Prostate gland (tissue), 1 donor: ENCODE data around the gene C2orf42.

ENCODE experiments used
- POLR2A ChIP-seq: fragments of 450-650 bp; IDR thresholded peaks from one replicate; pipeline ENCODE4 v1.6.1; 2016; ENCODE audit warnings: antibody characterized with exemption, mild to moderate bottlenecking
- POLR2AphosphoS5 ChIP-seq: sonication (generic); formaldehyde crosslinking; IDR thresholded peaks from one replicate; pipeline ENCODE4 v1.6.1; 2017; ENCODE audit warnings: antibody characterized with exemption

DNA sequence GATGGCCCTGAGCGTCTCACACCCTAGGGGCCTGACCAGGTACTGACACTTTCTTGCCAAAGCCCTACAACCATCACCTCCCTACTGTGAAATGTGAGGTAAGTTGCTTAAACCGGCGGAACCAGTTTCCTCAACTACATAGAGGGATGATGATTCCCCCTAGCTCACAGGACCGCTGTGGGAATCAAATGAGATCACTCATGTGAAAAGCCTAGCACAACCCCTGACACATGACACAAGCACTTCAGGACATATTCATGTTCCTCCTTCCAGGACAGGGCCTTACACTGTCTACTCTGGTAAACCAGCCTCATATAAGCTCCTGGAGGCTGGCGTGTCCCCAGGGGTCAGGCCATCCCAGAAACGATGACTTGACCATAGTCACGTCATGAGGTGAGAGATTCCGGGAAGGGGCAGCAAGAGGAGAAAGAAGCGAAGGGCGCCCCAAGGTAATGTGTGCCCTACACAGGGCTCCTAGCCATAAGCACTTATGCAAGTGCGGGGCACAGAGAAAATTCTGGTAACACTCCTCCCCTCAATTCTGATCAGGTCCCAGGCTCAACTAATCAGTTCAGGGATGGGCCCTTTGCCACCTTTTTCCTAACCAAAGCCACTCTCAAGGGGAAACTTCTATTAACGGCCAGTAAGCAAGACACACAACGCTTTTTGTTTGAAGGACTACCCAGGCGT lies 49.5 kb downstream of the C2orf42 start:
- TF ChIP-seq POLR2AphosphoS5 (peak; percentile 90), POLR2A (peak; percentile 71)
